ENCODE results near the gene RBPJ.

DNA sequence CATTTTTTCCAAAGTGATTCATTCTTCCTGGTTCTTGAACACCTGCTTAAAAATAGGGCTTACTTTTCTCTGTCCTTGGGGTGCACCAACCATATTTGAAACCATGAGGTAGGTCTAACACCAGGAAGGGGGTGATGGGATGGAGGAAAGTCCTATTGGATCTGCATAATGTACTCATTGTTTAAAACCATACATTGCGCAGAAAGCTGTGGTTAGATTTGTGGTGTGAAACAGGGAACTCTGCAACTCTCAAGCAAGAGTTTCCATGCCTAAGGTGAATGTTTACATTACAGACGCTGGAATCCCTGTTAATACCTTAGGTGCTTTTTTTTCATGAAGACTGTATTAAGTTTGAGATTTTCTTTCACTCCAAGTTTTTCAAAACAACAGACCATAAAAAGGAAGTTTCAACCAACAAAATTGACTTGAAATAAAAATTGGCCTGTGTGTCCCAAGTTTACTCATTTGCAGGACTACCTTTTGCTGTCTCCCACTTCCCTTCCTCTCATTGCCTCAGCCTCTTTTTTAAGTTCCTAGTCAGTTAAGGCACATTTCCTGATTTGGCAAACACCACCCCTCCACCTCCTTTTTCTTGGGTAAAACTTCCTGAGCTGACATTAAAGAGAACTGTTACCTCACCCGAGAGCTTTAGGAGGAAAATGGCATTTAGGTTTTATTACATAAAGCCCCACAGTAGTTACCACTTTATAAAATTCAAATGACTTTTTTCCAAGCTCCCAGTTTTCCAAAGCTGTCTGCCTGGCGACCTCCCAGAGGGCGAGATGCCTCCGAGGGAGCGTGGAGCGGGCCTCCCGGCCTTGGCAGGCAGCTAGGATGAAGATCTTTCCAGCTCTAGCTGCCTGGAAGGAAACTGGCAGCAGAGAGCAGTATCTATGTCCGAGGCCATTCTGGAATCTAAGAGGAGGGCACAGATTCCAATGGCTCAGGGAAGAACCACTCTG lies 47.9 kb upstream of the RBPJ start:
- TF ChIP-seq POLR2A (IDR thresholded peaks at IDR 0.05), result no peak
- TF ChIP-seq, protein P1, sequence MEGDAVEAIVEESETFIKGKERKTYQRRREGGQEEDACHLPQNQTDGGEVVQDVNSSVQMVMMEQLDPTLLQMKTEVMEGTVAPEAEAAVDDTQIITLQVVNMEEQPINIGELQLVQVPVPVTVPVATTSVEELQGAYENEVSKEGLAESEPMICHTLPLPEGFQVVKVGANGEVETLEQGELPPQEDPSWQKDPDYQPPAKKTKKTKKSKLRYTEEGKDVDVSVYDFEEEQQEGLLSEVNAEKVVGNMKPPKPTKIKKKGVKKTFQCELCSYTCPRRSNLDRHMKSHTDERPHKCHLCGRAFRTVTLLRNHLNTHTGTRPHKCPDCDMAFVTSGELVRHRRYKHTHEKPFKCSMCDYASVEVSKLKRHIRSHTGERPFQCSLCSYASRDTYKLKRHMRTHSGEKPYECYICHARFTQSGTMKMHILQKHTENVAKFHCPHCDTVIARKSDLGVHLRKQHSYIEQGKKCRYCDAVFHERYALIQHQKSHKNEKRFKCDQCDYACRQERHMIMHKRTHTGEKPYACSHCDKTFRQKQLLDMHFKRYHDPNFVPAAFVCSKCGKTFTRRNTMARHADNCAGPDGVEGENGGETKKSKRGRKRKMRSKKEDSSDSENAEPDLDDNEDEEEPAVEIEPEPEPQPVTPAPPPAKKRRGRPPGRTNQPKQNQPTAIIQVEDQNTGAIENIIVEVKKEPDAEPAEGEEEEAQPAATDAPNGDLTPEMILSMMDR (IDR thresholded peaks at IDR 0.05), result no peak
